Fibroblast of mammary gland (primary cell): ENCODE measurements around the gene FTSJ3.

Experiments
- DNase-seq: peaks from one replicate; pipeline ENCODE4 v3.0.0-alpha.2; 2010; ENCODE audit warnings: low read depth
- H3K4me3 ChIP-seq: 2 replicates; pipeline ENCODE4 v1.5.1; 2011; ENCODE audit warnings: low read depth, mild to moderate bottlenecking, low read length, moderate library complexity; ENCODE audit not compliant: control insufficient read depth
- CTCF ChIP-seq: conservative IDR thresholded peaks from 2 replicates; pipeline ENCODE4 v1.5.1; 2011; ENCODE audit warnings: low read depth, low read length, inconsistent platforms; ENCODE audit not compliant: control insufficient read depth, insufficient read depth

The FTSJ3 gene

GRCh38 chr17:63830904-63831491, 3.5 kb upstream of the FTSJ3 start:
- H3K4me3 ChIP-seq = no peak overlapping the region
- DNase-seq = no peak
- no peak for TF ChIP-seq CTCF

- no peak for TF ChIP-seq CTCF
- H3K4me3 ChIP-seq = no peak overlapping the region
- DNase-seq = no peak
Observed at GRCh38 chr17:63830278-63830677, 2.8 kb upstream of the FTSJ3 start.

GRCh38 chr17:63828936-63829335, 1.5 kb upstream of the FTSJ3 start:
- DNase-seq = no peak
- TF ChIP-seq CTCF = no peak
- H3K4me3 ChIP-seq = no peak overlapping the region

GRCh38 chr17:63827801-63828221, 348 bp upstream of the FTSJ3 start:
- peak overlapping the region; percentile 97 for H3K4me3 ChIP-seq
- TF ChIP-seq CTCF = no peak
- no peak for DNase-seq

GRCh38 chr17:63826468-63827001, 928 bp downstream of the FTSJ3 start:
- DNase-seq = peak; percentile 31
- H3K4me3 ChIP-seq = peak overlapping the region; percentile 97
- no peak for TF ChIP-seq CTCF

- no peak for DNase-seq
- TF ChIP-seq CTCF = no peak
- no peak overlapping the region for H3K4me3 ChIP-seq
Observed at GRCh38 chr17:63824362-63824761, 3.1 kb downstream of the FTSJ3 start.
